MCF 10A (cell line): Measurements from ENCODE around the gene ZNF2. TPM values are rescaled to one million over a fixed set of nuclear protein-coding genes. Genes with fewer than 3 reads are reported as not detected.

Experiments used
- Bru-seq: library from RNA; stranded (reverse); fragments of 400-500 nt; gene quantifications from one replicate; lab custom pipeline; 2021; lab: Mats Ljungman, UMichigan
- BruChase-seq, 2 experiments: library from RNA; stranded (reverse); fragments of 400-500 nt; gene quantifications; one replicate each; lab custom pipeline; 2021; lab: Mats Ljungman, UMichigan
- BruUV-seq: library from RNA; stranded (reverse); fragments of 400-500 nt; replicated peaks from 2 replicates; lab custom pipeline; 2021; lab: Mats Ljungman, UMichigan
- CTCF ChIA-PET: fragments of 300-600 bp; sonication (Branson Sonifier 250); formaldehyde crosslinking; extraction: SDS; loops from one replicate; lab custom pipeline; 2021; ENCODE audit warnings: antibody characterized with exemption, inconsistent platforms; lab: Yijun Ruan, JAX
- POLR2A ChIA-PET: fragments of 300-600, 350-650 bp; sonication (Branson Sonifier 250); formaldehyde crosslinking; extraction: SDS; loops from one replicate; lab custom pipeline; 2020; ENCODE audit warnings: antibody characterized with exemption, inconsistent platforms; lab: Yijun Ruan, JAX
- DNase-seq: peaks from one replicate; pipeline ENCODE4 v3.0.0-alpha.2; 2018; ENCODE audit not compliant: unreplicated experiment
- H3K27ac Mint-ChIP-seq: one replicate; pipeline ENCODE4 v1.8.0; 2022; ENCODE audit warnings: mild to moderate bottlenecking, low read depth, mixed read lengths; ENCODE audit not compliant: unreplicated experiment
- H3K27me3 Mint-ChIP-seq: one replicate; pipeline ENCODE4 v1.8.0; 2022; ENCODE audit warnings: mixed read lengths; ENCODE audit not compliant: insufficient read depth, unreplicated experiment
- H3K36me3 Mint-ChIP-seq: one replicate; pipeline ENCODE4 v1.8.0; 2022; ENCODE audit warnings: mild to moderate bottlenecking, moderate library complexity, mixed read lengths; ENCODE audit not compliant: insufficient read depth, unreplicated experiment
- H3K4me1 Mint-ChIP-seq: one replicate; pipeline ENCODE4 v1.8.0; 2022; ENCODE audit warnings: mixed read lengths; ENCODE audit not compliant: insufficient read depth, unreplicated experiment
- H3K4me3 Mint-ChIP-seq: one replicate; pipeline ENCODE4 v1.8.0; 2022; ENCODE audit warnings: mild to moderate bottlenecking, moderate library complexity, mixed read lengths; ENCODE audit not compliant: unreplicated experiment
- H3K9me3 Mint-ChIP-seq: one replicate; pipeline ENCODE4 v1.8.0; 2022; ENCODE audit warnings: mixed read lengths; ENCODE audit not compliant: unreplicated experiment
- intact Hi-C: fragments of 100-400 bp; cut with micrococcal nuclease; formaldehyde crosslinking; loops from 2 replicates; pipeline ENCODE4 v1.14.1; 2022
- long read RNA-seq: library from polyadenylated mRNA; stranded (forward); transcript quantifications from one replicate; pipeline ENCODE4 v2.0.0, GENCODE V29; 2022
- total RNA-seq: library from RNA; stranded (reverse); gene quantifications from 2 replicates; pipeline ENCODE4 v1.2.3, GENCODE V29; 2022
- TF ChIP-seq, protein P1 (sequence below): fragments of 200-600 bp; IDR thresholded peaks from one replicate; pipeline ENCODE4 v1.8.0; 2022; ENCODE audit warnings: antibody characterized with exemption, mild to moderate bottlenecking; ENCODE audit not compliant: unreplicated experiment

ZNF2 gene
- 4.1 and 4.4 TPM in 2 replicates for total RNA-seq
- percentile 53 among the genes with signal in this experiment for Bru-seq, nascent RNA
- percentile 47 among the genes with signal in this experiment for BruChase-seq, experiment 1, labeled RNA remaining after a 6-hour chase
- percentile 63 among the genes with signal in this experiment for BruChase-seq, experiment 2, labeled RNA remaining after a 2-hour chase
- long read RNA-seq, partial matches to known transcripts, result 0 of 6 reads
- long read RNA-seq, other reads (novel, unspliced or antisense), result 2 of 6 reads

DNA sequence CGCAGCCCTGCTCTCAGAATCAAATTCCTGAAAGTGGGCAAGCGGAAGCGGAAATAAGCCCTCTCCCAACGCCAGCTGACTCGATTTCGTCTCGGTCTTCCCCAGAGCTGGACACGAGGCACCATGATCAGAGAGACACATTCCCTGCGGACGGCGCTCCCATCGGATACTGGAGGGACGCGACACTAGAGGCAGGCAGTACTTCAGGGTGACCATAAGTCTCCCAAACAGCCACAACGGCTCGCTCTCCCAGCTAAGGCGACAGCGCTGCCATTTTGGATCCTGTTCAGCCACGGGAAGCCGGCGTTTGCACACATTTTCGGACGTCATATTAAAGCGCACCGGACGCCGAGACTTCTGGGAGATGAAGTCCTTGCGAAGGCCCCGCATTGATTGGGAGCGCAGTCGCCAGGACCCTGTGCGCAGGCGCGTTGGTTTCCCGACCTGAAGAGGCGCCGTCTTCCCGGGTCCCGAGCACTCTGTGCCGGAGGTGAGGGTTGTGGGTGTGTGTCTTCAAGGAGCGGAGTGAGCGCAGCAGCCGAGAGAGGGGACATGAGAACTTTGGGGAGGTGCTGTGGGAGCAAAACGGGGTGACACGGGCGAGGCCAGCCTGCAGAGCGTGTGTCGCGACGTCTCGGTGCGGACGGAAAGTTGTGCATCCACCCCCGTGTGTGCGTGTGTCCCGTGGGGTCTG lies at the start of gene ZNF2:
Gene ZNF2, plus strand, starts transcription at position 439 of the 694 bp plus-strand sequence. CDS start 10,418 bp downstream, outside the sequence.
- peak within 1 kb of the TSS; percentile 100 for H3K4me3 Mint-ChIP-seq
- no peaks in the 10 kb centered on the region for H3K36me3 Mint-ChIP-seq
- peaks cover 21% of the 10 kb centered on the region for H3K4me1 Mint-ChIP-seq
- ChIA-PET CTCF (interaction anchor here (0.6 to 2.5 kb wide), 7 partner anchors 20 to 564 kb away, joined by 3 to 20 read pairs (median 3); partner anchors contain the start of genes FAHD2A and MRPS5), POLR2A (interaction anchor here (0.6 to 3.5 kb wide), 11 partner anchors 8 to 237 kb away, joined by 3 to 42 read pairs (median 5); partner anchors contain the start of genes FAHD2A, MRPS5 and ZNF892)
- peak within 1 kb of the TSS; percentile 98 for H3K27ac Mint-ChIP-seq
- no peaks in the 10 kb centered on the region for H3K27me3 Mint-ChIP-seq
- intact Hi-C loops, result loop anchor here (1.0 to 5.0 kb wide), 3 partner anchors 42 to 237 kb away; partner anchors contain the start of genes FAHD2A, MRPS5 and ZNF892
- TF ChIP-seq, protein P1, sequence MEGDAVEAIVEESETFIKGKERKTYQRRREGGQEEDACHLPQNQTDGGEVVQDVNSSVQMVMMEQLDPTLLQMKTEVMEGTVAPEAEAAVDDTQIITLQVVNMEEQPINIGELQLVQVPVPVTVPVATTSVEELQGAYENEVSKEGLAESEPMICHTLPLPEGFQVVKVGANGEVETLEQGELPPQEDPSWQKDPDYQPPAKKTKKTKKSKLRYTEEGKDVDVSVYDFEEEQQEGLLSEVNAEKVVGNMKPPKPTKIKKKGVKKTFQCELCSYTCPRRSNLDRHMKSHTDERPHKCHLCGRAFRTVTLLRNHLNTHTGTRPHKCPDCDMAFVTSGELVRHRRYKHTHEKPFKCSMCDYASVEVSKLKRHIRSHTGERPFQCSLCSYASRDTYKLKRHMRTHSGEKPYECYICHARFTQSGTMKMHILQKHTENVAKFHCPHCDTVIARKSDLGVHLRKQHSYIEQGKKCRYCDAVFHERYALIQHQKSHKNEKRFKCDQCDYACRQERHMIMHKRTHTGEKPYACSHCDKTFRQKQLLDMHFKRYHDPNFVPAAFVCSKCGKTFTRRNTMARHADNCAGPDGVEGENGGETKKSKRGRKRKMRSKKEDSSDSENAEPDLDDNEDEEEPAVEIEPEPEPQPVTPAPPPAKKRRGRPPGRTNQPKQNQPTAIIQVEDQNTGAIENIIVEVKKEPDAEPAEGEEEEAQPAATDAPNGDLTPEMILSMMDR, result no peak
- DNase-seq, result peak; percentile 99
- BruUV-seq, result no TSS peak
- no peaks in the 10 kb centered on the region for H3K9me3 Mint-ChIP-seq

DNA sequence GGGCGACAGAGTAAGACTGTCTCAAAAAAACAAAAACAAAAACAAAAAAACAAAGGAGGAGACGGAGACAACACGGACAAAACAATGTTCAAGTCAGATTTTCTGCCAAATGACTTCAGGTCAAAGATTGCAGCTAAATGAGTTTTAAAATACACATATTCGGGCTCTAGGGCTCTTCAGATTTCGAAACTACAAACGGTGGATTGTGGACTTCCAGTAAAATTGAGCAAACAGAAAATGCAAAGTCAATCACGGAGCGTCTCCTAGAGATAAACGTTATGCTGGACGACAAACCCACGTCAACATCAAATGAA lies 44.6 kb upstream of the ZNF2 start:
- TF ChIP-seq, protein P1, result no peak
- Mint-ChIP-seq H3K4me3 (peak overlapping the region; percentile 95), H3K36me3 (peaks cover 15% of the 10 kb centered on the region), H3K9me3 (no peaks in the 10 kb centered on the region), H3K27ac (peak overlapping the region; percentile 88), H3K4me1 (peaks cover 26% of the 10 kb centered on the region), H3K27me3 (no peaks in the 10 kb centered on the region)
- no peak for DNase-seq
- intact Hi-C loops, result loop anchor here (2.0 to 5.0 kb wide), 2 partner anchors 44 to 86 kb away; partner anchors contain the start of genes ZNF2 and ZNF892
- POLR2A ChIA-PET, result interaction anchor here (0.8 to 5.3 kb wide), 9 partner anchors 9 to 282 kb away, joined by 3 to 42 read pairs (median 5); partner anchors contain the start of genes ZNF2 and ZNF892
- CTCF ChIA-PET, result interaction anchor here (0.7 to 3.1 kb wide), 9 partner anchors 11 to 224 kb away, joined by 3 to 20 read pairs (median 4); partner anchors contain the start of gene ZNF2
- BruUV-seq, result TSS peak; percentile 31

DNA sequence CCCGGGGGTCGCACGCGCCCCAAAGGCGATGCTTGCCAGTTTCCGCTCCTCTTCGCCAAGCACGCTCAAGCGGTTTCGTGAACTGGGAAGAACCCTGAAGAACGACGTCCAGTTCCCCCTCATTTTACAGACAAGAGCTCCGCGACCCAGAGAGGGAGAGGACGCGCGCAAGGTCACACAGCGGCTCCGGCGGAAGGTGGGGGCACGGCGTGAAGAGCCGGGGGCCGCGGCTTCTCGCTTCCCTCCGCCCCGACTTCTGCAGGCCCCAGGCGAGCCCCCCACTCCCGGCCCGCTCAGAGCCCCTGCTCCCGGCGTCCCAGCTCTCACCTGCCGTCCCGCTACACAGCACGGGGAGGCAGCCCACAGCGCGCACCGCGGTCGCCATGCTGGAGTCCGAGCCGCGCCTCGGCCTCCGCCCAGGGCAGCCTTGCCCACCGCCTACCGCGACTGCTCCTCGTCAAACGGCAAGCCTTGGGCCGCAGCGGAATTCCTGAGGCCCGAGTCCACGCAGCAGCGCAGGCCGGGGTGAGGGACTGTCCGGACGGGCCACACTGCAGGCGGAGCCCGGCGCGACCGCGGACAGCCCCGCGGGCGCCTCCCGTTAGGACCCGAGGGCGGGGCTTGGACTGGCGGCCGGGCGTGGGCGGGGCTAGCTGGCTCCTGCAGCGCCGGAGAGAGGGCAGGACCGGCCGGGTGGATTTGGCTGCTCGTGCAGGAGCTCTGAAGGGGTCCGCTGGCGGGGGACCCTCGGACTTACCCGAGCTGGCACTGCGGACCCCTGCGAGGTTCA lies 44.0 kb upstream of the ZNF2 start, which contains the start of gene MRPS5:
Gene MRPS5, minus strand, starts transcription at position 402 of the 790 bp plus-strand sequence. Its CDS starts 17 bp downstream, at position 385.
- H3K4me3 Mint-ChIP-seq, result peak within 1 kb of the TSS; percentile 95
- intact Hi-C loops, result loop anchor here (2.0 to 5.0 kb wide), 2 partner anchors 43 to 86 kb away; partner anchors contain the start of genes ZNF2 and ZNF892
- ChIA-PET CTCF (interaction anchor here (0.6 to 3.1 kb wide), 16 partner anchors 10 to 224 kb away, joined by 3 to 20 read pairs (median 3); partner anchors contain the start of gene ZNF2), POLR2A (interaction anchor here (0.8 to 5.3 kb wide), 12 partner anchors 8 to 282 kb away, joined by 3 to 42 read pairs (median 4); partner anchors contain the start of genes ZNF2, ZNF514 and ZNF892)
- TF ChIP-seq, protein P1, result no peak
- DNase-seq, result peak; percentile 76
- H3K36me3 Mint-ChIP-seq, result peaks cover 15% of the 10 kb centered on the region
- H3K27ac Mint-ChIP-seq, result peak within 1 kb of the TSS; percentile 88
- H3K27me3 Mint-ChIP-seq, result no peaks in the 10 kb centered on the region
- no peaks in the 10 kb centered on the region for H3K9me3 Mint-ChIP-seq
- H3K4me1 Mint-ChIP-seq, result peaks cover 26% of the 10 kb centered on the region
- no TSS peak for BruUV-seq
